22Rv1 (cell line): ENCODE data around the gene C1orf21.

Source experiments
- CTCF ChIP-seq: fragments of 450-650 bp; IDR thresholded peaks from 2 replicates; pipeline ENCODE4 v1.5.1; 2017; ENCODE audit warnings: mild to moderate bottlenecking
- ZFX ChIP-seq: fragments of 450-650 bp; IDR thresholded peaks from 2 replicates; pipeline ENCODE4 v1.6.1; 2017; ENCODE audit warnings: antibody characterized with exemption, borderline replicate concordance

GRCh38 chr1:184438363-184438762 lies 51.5 kb downstream of the C1orf21 start:
- TF ChIP-seq CTCF (no peak), ZFX (no peak)
